Glutamatergic neuron (in vitro differentiated cells): ENCODE data around the gene DPF3. TPM values are rescaled to one million over a fixed set of nuclear protein-coding genes. Genes with fewer than 3 reads are reported as not detected.

ENCODE experiments used
- DNase-seq: peaks from one replicate; pipeline ENCODE4 v3.0.0; 2022
- H3K27ac Mint-ChIP-seq: one replicate; pipeline ENCODE4 v1.8.0; 2020; ENCODE audit warnings: mild to moderate bottlenecking, mixed read lengths, inconsistent platforms; ENCODE audit not compliant: unreplicated experiment
- H3K27me3 Mint-ChIP-seq: one replicate; pipeline ENCODE4 v1.8.0; 2020; ENCODE audit warnings: mild to moderate bottlenecking, moderate library complexity, mixed read lengths, inconsistent platforms; ENCODE audit not compliant: unreplicated experiment
- H3K36me3 Mint-ChIP-seq: one replicate; pipeline ENCODE4 v1.8.0; 2020; ENCODE audit warnings: mild to moderate bottlenecking, mixed read lengths, inconsistent platforms; ENCODE audit not compliant: unreplicated experiment
- H3K4me1 Mint-ChIP-seq: one replicate; pipeline ENCODE4 v1.8.0; 2020; ENCODE audit warnings: mild to moderate bottlenecking, low read depth, mixed read lengths, inconsistent platforms; ENCODE audit not compliant: unreplicated experiment
- H3K4me3 Mint-ChIP-seq: one replicate; pipeline ENCODE4 v1.8.0; 2020; ENCODE audit warnings: mild to moderate bottlenecking, mixed read lengths, inconsistent platforms; ENCODE audit not compliant: unreplicated experiment
- H3K9me3 Mint-ChIP-seq: one replicate; pipeline ENCODE4 v1.8.0; 2020; ENCODE audit warnings: mild to moderate bottlenecking, moderate library complexity, mixed read lengths, inconsistent platforms; ENCODE audit not compliant: unreplicated experiment
- total RNA-seq: library from RNA; stranded (reverse); fragmentation: NEBNext Ultra II Directional; extraction: Animal tissue kit (Norgen Biotek cat#: 25700); gene quantifications from one replicate; pipeline ENCODE4 v1.2.1, GENCODE V29; 2021; ENCODE audit not compliant: unreplicated experiment
- TF ChIP-seq, protein P1 (sequence below): fragments of 200-600 bp; sonication (generic); IDR thresholded peaks from one replicate; pipeline ENCODE4 v1.5.0; 2021; ENCODE audit not compliant: partially characterized antibody, unreplicated experiment

DPF3 gene
- total RNA-seq, 1 donor from 2014 or later = 13.7 TPM

DNA sequence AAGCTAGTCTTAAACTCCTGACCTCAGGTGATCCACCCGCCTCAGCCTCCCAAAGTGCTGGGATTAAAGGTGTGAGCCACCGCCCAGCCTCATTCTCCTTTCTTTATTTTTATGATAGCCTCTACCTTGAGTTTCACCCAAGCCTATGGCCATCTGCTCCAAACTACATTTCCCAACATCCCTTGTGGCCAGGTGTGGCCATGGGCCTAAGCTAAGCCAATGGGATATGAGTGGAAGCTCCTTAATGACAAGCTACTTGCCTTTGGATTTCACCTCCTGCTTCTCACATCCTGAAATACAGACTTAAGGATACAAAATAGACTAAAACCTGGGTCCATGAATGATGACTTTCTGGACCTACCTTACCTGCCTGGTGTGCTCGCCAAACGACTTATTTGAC lies 46.2 kb downstream of the DPF3 start:
- H3K4me3 Mint-ChIP-seq = no peak overlapping the region
- H3K9me3 Mint-ChIP-seq = peaks cover 2% of the 10 kb centered on the region
- TF ChIP-seq, protein P1, sequence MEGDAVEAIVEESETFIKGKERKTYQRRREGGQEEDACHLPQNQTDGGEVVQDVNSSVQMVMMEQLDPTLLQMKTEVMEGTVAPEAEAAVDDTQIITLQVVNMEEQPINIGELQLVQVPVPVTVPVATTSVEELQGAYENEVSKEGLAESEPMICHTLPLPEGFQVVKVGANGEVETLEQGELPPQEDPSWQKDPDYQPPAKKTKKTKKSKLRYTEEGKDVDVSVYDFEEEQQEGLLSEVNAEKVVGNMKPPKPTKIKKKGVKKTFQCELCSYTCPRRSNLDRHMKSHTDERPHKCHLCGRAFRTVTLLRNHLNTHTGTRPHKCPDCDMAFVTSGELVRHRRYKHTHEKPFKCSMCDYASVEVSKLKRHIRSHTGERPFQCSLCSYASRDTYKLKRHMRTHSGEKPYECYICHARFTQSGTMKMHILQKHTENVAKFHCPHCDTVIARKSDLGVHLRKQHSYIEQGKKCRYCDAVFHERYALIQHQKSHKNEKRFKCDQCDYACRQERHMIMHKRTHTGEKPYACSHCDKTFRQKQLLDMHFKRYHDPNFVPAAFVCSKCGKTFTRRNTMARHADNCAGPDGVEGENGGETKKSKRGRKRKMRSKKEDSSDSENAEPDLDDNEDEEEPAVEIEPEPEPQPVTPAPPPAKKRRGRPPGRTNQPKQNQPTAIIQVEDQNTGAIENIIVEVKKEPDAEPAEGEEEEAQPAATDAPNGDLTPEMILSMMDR = no peak
- H3K27me3 Mint-ChIP-seq = peaks cover 4% of the 10 kb centered on the region
- H3K27ac Mint-ChIP-seq = no peak overlapping the region
- peaks cover 6% of the 10 kb centered on the region for H3K4me1 Mint-ChIP-seq
- no peak for DNase-seq
- peaks cover 8% of the 10 kb centered on the region for H3K36me3 Mint-ChIP-seq

GRCh38 chr14:72845683-72846082 lies 48.2 kb downstream of the DPF3 start:
- TF ChIP-seq, protein P1 = no peak
- no peak overlapping the region for H3K27ac Mint-ChIP-seq
- peaks cover 3% of the 10 kb centered on the region for H3K36me3 Mint-ChIP-seq
- peaks cover 4% of the 10 kb centered on the region for H3K4me1 Mint-ChIP-seq
- no peaks in the 10 kb centered on the region for H3K9me3 Mint-ChIP-seq
- no peak overlapping the region for H3K4me3 Mint-ChIP-seq
- DNase-seq = no peak
- peaks cover 4% of the 10 kb centered on the region for H3K27me3 Mint-ChIP-seq

DNA sequence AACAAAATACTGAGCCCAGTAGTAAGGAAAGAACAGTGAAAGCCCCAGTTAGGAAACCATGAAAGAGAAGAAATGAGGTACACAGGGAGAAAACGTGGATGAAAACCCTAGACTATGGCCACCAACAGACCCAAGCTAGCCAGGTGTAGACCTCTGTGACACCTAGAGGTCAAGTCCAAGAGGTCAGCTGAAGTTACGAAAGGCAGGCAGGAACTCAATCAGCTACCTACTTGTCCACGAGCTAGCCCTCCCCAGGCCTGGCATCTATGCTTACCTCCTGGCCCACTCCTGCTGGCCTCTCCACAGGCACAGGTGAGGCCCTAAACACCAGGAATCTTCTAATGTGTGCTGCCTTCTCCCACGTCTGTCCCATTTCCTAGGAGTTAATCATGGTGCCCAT lies 48.7 kb downstream of the DPF3 start:
- peaks cover 2% of the 10 kb centered on the region for H3K4me1 Mint-ChIP-seq
- no peaks in the 10 kb centered on the region for H3K36me3 Mint-ChIP-seq
- peaks cover 2% of the 10 kb centered on the region for H3K27me3 Mint-ChIP-seq
- no peaks in the 10 kb centered on the region for H3K9me3 Mint-ChIP-seq
- no peak for DNase-seq
- H3K4me3 Mint-ChIP-seq = no peak overlapping the region
- H3K27ac Mint-ChIP-seq = no peak overlapping the region
- TF ChIP-seq, protein P1 = no peak

- peaks cover 2% of the 10 kb centered on the region for H3K4me1 Mint-ChIP-seq
- TF ChIP-seq, protein P1 = no peak
- H3K27me3 Mint-ChIP-seq = no peaks in the 10 kb centered on the region
- H3K9me3 Mint-ChIP-seq = no peaks in the 10 kb centered on the region
- no peak for DNase-seq
- no peaks in the 10 kb centered on the region for H3K36me3 Mint-ChIP-seq
- no peak overlapping the region for H3K4me3 Mint-ChIP-seq
- no peak overlapping the region for H3K27ac Mint-ChIP-seq
Observed at GRCh38 chr14:72844524-72844923, 49.4 kb downstream of the DPF3 start.

DNA sequence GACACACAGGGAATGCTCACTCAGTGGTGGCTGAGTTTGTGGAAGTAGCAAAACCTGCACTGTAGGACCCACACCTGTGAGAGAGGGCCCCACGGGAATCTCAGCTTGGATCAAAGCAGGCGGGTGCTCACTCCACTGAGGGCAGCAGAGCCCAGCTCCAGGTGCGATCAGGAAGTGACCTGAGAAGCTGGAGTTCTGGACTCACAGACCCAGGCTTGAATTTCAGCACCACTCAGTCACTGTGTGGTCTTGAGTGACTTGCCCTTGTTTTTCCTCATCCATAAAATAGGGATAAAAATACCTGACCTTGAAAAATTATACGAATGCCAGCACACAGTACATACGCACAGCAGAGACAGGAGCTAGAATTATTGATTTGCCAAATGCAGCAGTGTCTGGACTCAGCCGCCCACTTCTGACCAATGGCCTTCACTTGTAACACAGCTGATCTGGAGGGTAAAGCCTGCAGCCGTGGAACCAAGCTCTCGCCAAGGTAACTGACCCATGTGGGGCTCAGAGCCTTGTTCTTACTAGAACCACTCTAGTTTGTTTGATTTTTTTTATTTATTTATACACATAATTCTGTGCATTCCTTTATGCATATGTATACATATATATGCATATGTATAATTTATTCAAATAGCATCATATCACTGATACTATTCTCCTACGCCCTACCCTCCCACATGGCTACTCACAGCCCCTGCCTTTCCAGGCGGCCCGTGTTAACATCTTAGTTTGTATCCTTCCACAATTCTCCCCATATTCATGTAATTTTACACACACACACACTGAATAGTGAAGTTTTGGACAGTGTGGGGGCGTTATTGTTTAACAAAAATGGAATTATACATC lies 53.9 kb downstream of the DPF3 start:
- H3K36me3 Mint-ChIP-seq = no peaks in the 10 kb centered on the region
- TF ChIP-seq, protein P1 = no peak
- no peaks in the 10 kb centered on the region for H3K9me3 Mint-ChIP-seq
- no peak for DNase-seq
- H3K27ac Mint-ChIP-seq = no peak overlapping the region
- no peaks in the 10 kb centered on the region for H3K4me1 Mint-ChIP-seq
- H3K4me3 Mint-ChIP-seq = no peak overlapping the region
- H3K27me3 Mint-ChIP-seq = no peaks in the 10 kb centered on the region
